Frontal cortex (tissue), 4 donors: Measurements from ENCODE around the gene IL1RAPL1. TPM values are rescaled to one million over a fixed set of nuclear protein-coding genes. Genes with fewer than 3 reads are reported as not detected.

Source experiments
- DNase-seq, 2 donors: peaks; one replicate each; pipeline ENCODE4 v3.0.0; 2012; ENCODE audit warnings: low spot score in 2 of 2
- FAIRE-seq: peaks from 2 replicates; lab custom pipeline; 2012; peaks lifted over from hg19 to GRCh38; lab: Jason Lieb, UNC
- total RNA-seq: library from RNA; depleted of rRNA; stranded (reverse); fragments of >200 nt; gene quantifications from one replicate; pipeline ENCODE4 v1.2.3, GENCODE V29; 2014
- donor health status: control.
- donor health status: control.
- donor health status: control.

The IL1RAPL1 gene
- total RNA-seq, 1 donor from 2014 or later, result 14.3 TPM

GRCh38 chrX:29792335-29792734, 1205.1 kb downstream of the IL1RAPL1 start:
- FAIRE-seq (no peak), DNase-seq (no peak)

- DNase-seq (no peak), FAIRE-seq (no peak)
These were observed 1209.9 kb downstream of the IL1RAPL1 start for GRCh38 chrX:29797156-29797555.

GRCh38 chrX:29798469-29798868, 1211.2 kb downstream of the IL1RAPL1 start:
- DNase-seq (no peak), FAIRE-seq (no peak)

- no peak for DNase-seq
- no peak for FAIRE-seq
These were observed 1225.9 kb downstream of the IL1RAPL1 start for GRCh38 chrX:29813174-29813573.

GRCh38 chrX:29824176-29824906, 1237.1 kb downstream of the IL1RAPL1 start:
- no peak for DNase-seq

GRCh38 chrX:29826742-29827141, 1239.5 kb downstream of the IL1RAPL1 start:
- no peak for DNase-seq
- FAIRE-seq, result no peak

More at GRCh38 chrX:29824176-29824906, 1237.1 kb downstream of the IL1RAPL1 start:
- no peak for FAIRE-seq

- DNase-seq, result no peak
- no peak for FAIRE-seq
These were observed 1247.1 kb downstream of the IL1RAPL1 start for GRCh38 chrX:29834311-29834710.

GRCh38 chrX:29834764-29835163, 1247.5 kb downstream of the IL1RAPL1 start:
- FAIRE-seq, result no peak
- no peak for DNase-seq

- FAIRE-seq, result no peak
- DNase-seq, result no peak
These were observed 1254.5 kb downstream of the IL1RAPL1 start for GRCh38 chrX:29841750-29842149.

GRCh38 chrX:29842552-29842951, 1255.3 kb downstream of the IL1RAPL1 start:
- FAIRE-seq, result no peak
- no peak for DNase-seq

GRCh38 chrX:29851857-29852605, 1264.8 kb downstream of the IL1RAPL1 start:
- FAIRE-seq (no peak), DNase-seq (no peak)

- no peak for DNase-seq
- no peak for FAIRE-seq
These were observed 1265.5 kb downstream of the IL1RAPL1 start for GRCh38 chrX:29852767-29853166.

GRCh38 chrX:29858714-29859113, 1271.5 kb downstream of the IL1RAPL1 start:
- no peak for FAIRE-seq
- no peak for DNase-seq

- FAIRE-seq (no peak), DNase-seq (no peak)
These were observed 1275.0 kb downstream of the IL1RAPL1 start for GRCh38 chrX:29862126-29862677.

- DNase-seq (no peak), FAIRE-seq (no peak)
These were observed 1280.7 kb downstream of the IL1RAPL1 start for GRCh38 chrX:29867971-29868370.

GRCh38 chrX:29869837-29870236, 1282.6 kb downstream of the IL1RAPL1 start:
- DNase-seq (no peak), FAIRE-seq (no peak)

- FAIRE-seq (no peak), DNase-seq (no peak)
These were observed 1283.4 kb downstream of the IL1RAPL1 start for GRCh38 chrX:29870608-29871007.

- no peak for FAIRE-seq
- no peak for DNase-seq
These were observed 1285.6 kb downstream of the IL1RAPL1 start for GRCh38 chrX:29872831-29873230.

GRCh38 chrX:29876733-29877132, 1289.5 kb downstream of the IL1RAPL1 start:
- DNase-seq (no peak), FAIRE-seq (no peak)

- FAIRE-seq (no peak), DNase-seq (no peak)
These were observed 1293.7 kb downstream of the IL1RAPL1 start for GRCh38 chrX:29880977-29881376.

GRCh38 chrX:29890004-29890403, 1302.8 kb downstream of the IL1RAPL1 start:
- DNase-seq, result no peak
- no peak for FAIRE-seq
